Mucosa of rectum (tissue), 2 donors: Measurements from ENCODE around the gene LSS.
"Not testable (repeated sequence)": the region's sequence is repeated elsewhere in the genome, so short reads cannot be mapped to it uniquely, and the experiment has no call there.

Experiments
- H3K27ac ChIP-seq, 2 donors: one replicate each; pipeline ENCODE4 v1.7.0; 2013; ENCODE audit warnings: inconsistent platforms in 2 of 2, low read depth in 2 of 2, low read length in 2 of 2
- H3K27me3 ChIP-seq, 2 donors: one replicate each; pipeline ENCODE4 v1.7.0; 2013; ENCODE audit warnings: low read length in 2 of 2; ENCODE audit not compliant: control insufficient read depth in 2 of 2, insufficient read depth in 2 of 2
- H3K36me3 ChIP-seq, 2 donors: one replicate each; pipeline ENCODE4 v1.7.0; 2013; ENCODE audit warnings: low read length in 2 of 2; ENCODE audit not compliant: control insufficient read depth in 2 of 2, insufficient read depth in 2 of 2
- H3K4me1 ChIP-seq, 2 donors: one replicate each; pipeline ENCODE4 v1.7.0; 2013; ENCODE audit warnings: low read length in 2 of 2, mild to moderate bottlenecking in 1 of 2; ENCODE audit not compliant: control insufficient read depth in 2 of 2, insufficient read depth in 2 of 2
- H3K4me3 ChIP-seq, 2 donors: one replicate each; pipeline ENCODE4 v1.7.0; 2013; ENCODE audit warnings: low read length in 2 of 2
- H3K9ac ChIP-seq, 2 donors: one replicate each; pipeline ENCODE4 v1.7.0; 2013; ENCODE audit warnings: low read length in 2 of 2, low read depth in 1 of 2, mild to moderate bottlenecking in 1 of 2
- H3K9me3 ChIP-seq, 2 donors: one replicate each; pipeline ENCODE4 v1.7.0; 2013; ENCODE audit warnings: low read length in 2 of 2; ENCODE audit not compliant: control insufficient read depth in 2 of 2
- donor health status: healthy.
- donor health status: Normal muscosa, but diverticular disease.

Gene LSS

GRCh38 chr21:46145840-46146691 is 82.5 kb downstream of the LSS start:
- no peaks in the 10 kb centered on the region for H3K36me3 ChIP-seq
- H3K9ac ChIP-seq: no peak overlapping the region
- H3K27me3 ChIP-seq: no peaks in the 10 kb centered on the region
- H3K4me1 ChIP-seq: peaks cover 4 to 5% of the 10 kb centered on the region in 2 donors
- H3K4me3 ChIP-seq: no peak overlapping the region
- H3K9me3 ChIP-seq: no peaks in the 10 kb centered on the region
- no peak overlapping the region for H3K27ac ChIP-seq

GRCh38 chr21:46145159-46145839 is 83.3 kb downstream of the LSS start:
- no peak overlapping the region for H3K9ac ChIP-seq
- H3K36me3 ChIP-seq: no peaks in the 10 kb centered on the region
- H3K4me3 ChIP-seq: no peak overlapping the region
- no peak overlapping the region for H3K27ac ChIP-seq
- peaks cover 4 to 5% of the 10 kb centered on the region in 2 donors for H3K4me1 ChIP-seq
- H3K9me3 ChIP-seq: no peaks in the 10 kb centered on the region
- no peaks in the 10 kb centered on the region for H3K27me3 ChIP-seq

- Histone ChIP-seq H3K4me1 (peaks cover 4 to 5% of the 10 kb centered on the region in 2 donors), H3K4me3 (no peak overlapping the region), H3K27me3 (peaks cover 0 to 5% of the 10 kb centered on the region in 2 donors), H3K9ac (no peak overlapping the region), H3K36me3 (no peaks in the 10 kb centered on the region), H3K9me3 (no peaks in the 10 kb centered on the region), H3K27ac (no peak overlapping the region)
These were observed 84.0 kb downstream of the LSS start for GRCh38 chr21:46144464-46145070.

- Histone ChIP-seq H3K4me1 (peaks cover 4 to 5% of the 10 kb centered on the region in 2 donors), H3K9me3 (no peaks in the 10 kb centered on the region), H3K4me3 (no peak overlapping the region), H3K27me3 (peaks cover 0 to 5% of the 10 kb centered on the region in 2 donors), H3K27ac (no peak overlapping the region), H3K9ac (no peak overlapping the region), H3K36me3 (no peaks in the 10 kb centered on the region)
These were observed 85.7 kb downstream of the LSS start for GRCh38 chr21:46142582-46143473.

- H3K9me3 ChIP-seq: no peaks in the 10 kb centered on the region
- H3K9ac ChIP-seq: no peak overlapping the region
- no peaks in the 10 kb centered on the region for H3K36me3 ChIP-seq
- H3K4me3 ChIP-seq: no peak overlapping the region
- peaks cover 4 to 5% of the 10 kb centered on the region in 2 donors for H3K4me1 ChIP-seq
- H3K27ac ChIP-seq: no peak overlapping the region
- H3K27me3 ChIP-seq: peaks cover 0 to 5% of the 10 kb centered on the region in 2 donors
These were observed 86.6 kb downstream of the LSS start for GRCh38 chr21:46141767-46142581.

- not testable (repeated sequence) for H3K9ac ChIP-seq, H3K27ac ChIP-seq, H3K27me3 ChIP-seq, H3K4me3 ChIP-seq, H3K9me3 ChIP-seq, H3K36me3 ChIP-seq, H3K4me1 ChIP-seq
These were observed 88.1 kb downstream of the LSS start for GRCh38 chr21:46140352-46141003.

GRCh38 chr21:46139686-46140085 is 88.9 kb downstream of the LSS start:
- Histone ChIP-seq H3K9ac (no peak overlapping the region), H3K4me3 (no peak overlapping the region), H3K4me1 (peaks cover 4 to 5% of the 10 kb centered on the region in 2 donors), H3K27ac (no peak overlapping the region), H3K27me3 (peaks cover 5% of the 10 kb centered on the region in 2 donors), H3K9me3 (no peaks in the 10 kb centered on the region), H3K36me3 (no peaks in the 10 kb centered on the region)

- peaks cover 0 to under 1% of the 10 kb centered on the region in 2 donors for H3K4me1 ChIP-seq
- no peak overlapping the region for H3K4me3 ChIP-seq
- peaks cover 5% of the 10 kb centered on the region in 2 donors for H3K27me3 ChIP-seq
- H3K27ac ChIP-seq: no peak overlapping the region
- no peaks in the 10 kb centered on the region for H3K36me3 ChIP-seq
- no peak overlapping the region for H3K9ac ChIP-seq
- H3K9me3 ChIP-seq: no peaks in the 10 kb centered on the region
These were observed 90.1 kb downstream of the LSS start for GRCh38 chr21:46138383-46138970.
